HepG2 (cell line): ENCODE measurements around the gene SIRT7. TPM values are rescaled to one million over a fixed set of nuclear protein-coding genes. Genes with fewer than 3 reads are reported as not detected.

Experiments
- ATF2 ChIP-seq: sonication (generic); formaldehyde crosslinking; IDR thresholded peaks from 2 replicates; pipeline ENCODE4 v1.4.0; 2020; ENCODE audit warnings: missing genetic modification reagents
- BRF2 ChIP-seq: sonication (generic); formaldehyde crosslinking; IDR thresholded peaks from 2 replicates; pipeline ENCODE4 v1.8.1; 2022; ENCODE audit warnings: mild to moderate bottlenecking, missing genetic modification reagents
- FOXK2 ChIP-seq: fragments of 450-650 bp; IDR thresholded peaks from 2 replicates; pipeline ENCODE4 v1.6.1; 2016
- HNRNPLL ChIP-seq: fragments of 200-400 bp; formaldehyde crosslinking; IDR thresholded peaks from 2 replicates; pipeline ENCODE4 v1.6.1; 2017; ENCODE audit warnings: mild to moderate bottlenecking, low read depth, low read length; ENCODE audit not compliant: poor library complexity, severe bottlenecking
- MAFF ChIP-seq: IDR thresholded peaks from 2 replicates; pipeline ENCODE4 v1.6.1; 2011; ENCODE audit warnings: low read depth, low read length, improper control_type of control experiment
- MTERF4 ChIP-seq: sonication (generic); formaldehyde crosslinking; IDR thresholded peaks from 2 replicates; pipeline ENCODE4 v1.8.0; 2023; ENCODE audit warnings: mild to moderate bottlenecking, missing genetic modification reagents
- RBM22 ChIP-seq: fragments of 200-400 bp; formaldehyde crosslinking; optimal IDR thresholded peaks from 2 replicates; pipeline ENCODE3; 2017; ENCODE audit warnings: mild to moderate bottlenecking, low read length, moderate library complexity
- RERE ChIP-seq: IDR thresholded peaks from 2 replicates; pipeline ENCODE4 v1.6.1; 2016; ENCODE audit warnings: low read depth, missing genetic modification reagents, missing compliant biosample characterization
- SMC3 ChIP-seq: IDR thresholded peaks from 2 replicates; pipeline ENCODE4 v1.6.1; 2011; ENCODE audit warnings: low read length, improper control_type of control experiment
- ZBTB26 ChIP-seq: IDR thresholded peaks from 2 replicates; pipeline ENCODE4 v1.6.1; 2016; ENCODE audit warnings: missing compliant biosample characterization, missing genetic modification reagents, borderline replicate concordance
- ZBTB33 ChIP-seq: sonication (generic); formaldehyde crosslinking; IDR thresholded peaks from 2 replicates; pipeline ENCODE4 v1.4.0; 2020; ENCODE audit warnings: missing genetic modification reagents
- ZFP36L1 ChIP-seq: sonication (generic); formaldehyde crosslinking; IDR thresholded peaks from 2 replicates; pipeline ENCODE4 v1.8.0; 2022; ENCODE audit warnings: mild to moderate bottlenecking, missing genetic modification reagents, moderate library complexity
- ZFYVE20 ChIP-seq: sonication (generic); formaldehyde crosslinking; IDR thresholded peaks from 2 replicates; pipeline ENCODE4 v1.8.0; 2023; ENCODE audit warnings: low read depth, mild to moderate bottlenecking, moderate library complexity, missing genetic modification reagents, borderline replicate concordance
- ZNF614 ChIP-seq: IDR thresholded peaks from 2 replicates; pipeline ENCODE4 v1.6.1; 2018; ENCODE audit warnings: missing biosample characterization, missing genetic modification reagents, inconsistent platforms, borderline replicate concordance
- ZNF703 ChIP-seq: sonication (generic); formaldehyde crosslinking; IDR thresholded peaks from 2 replicates; pipeline ENCODE4 v1.5.1; 2020; ENCODE audit warnings: missing genetic modification reagents, mild to moderate bottlenecking, moderate library complexity, borderline replicate concordance
- polyA plus RNA-seq, 8 experiments: library from polyadenylated mRNA; depleted of rRNA in 3 of 8; stranded (reverse) in 7 of 8; unstranded in 1 of 8; fragments of >200 nt; fragmentation: Illumina TruSeq in 4 of 8; extraction: Trizol in 4 of 8; gene quantifications; 2 replicates each; pipeline versions ENCODE4 v1.2.1 to v1.2.3, GENCODE V29; 2011 to 2016; ENCODE audit warnings: low read depth in 4 of 8, missing spikeins in 1 of 8, mixed read lengths in 1 of 8; ENCODE audit not compliant: insufficient read depth in 1 of 8
- total RNA-seq, 5 experiments: library from RNA; depleted of rRNA; stranded (reverse); fragments of >200 nt; fragmentation: Illumina TruSeq; extraction: Trizol; gene quantifications; 2 replicates each; pipeline ENCODE4 v1.2.3, GENCODE V29; 2016; ENCODE audit warnings: low read depth in 1 of 5

Gene SIRT7
- total and polyA plus RNA-seq, 2 of the 13 experiments (the other 11 are each of a cell fraction or from before 2014, with no cell fraction given) = 8.3 to 24.8 TPM

- TF ChIP-seq MTERF4 (peak; percentile 94), ZFP36L1 (CRISPR knock-in tag) (peak; percentile 93), ZFYVE20 (peak; percentile 68; the same call in 1 of the 2 replicates), ZBTB26 (CRISPR knock-in tag) (peak; percentile 65; the same call in 1 of the 2 replicates), HNRNPLL (peak; percentile 72), MAFF (no peak), RERE (CRISPR knock-in tag) (no peak; the same call in 1 of the 2 replicates), ATF2 (CRISPR knock-in tag) (peak; percentile 69; the same call in 1 of the 2 replicates), FOXK2 (no peak), BRF2 (CRISPR knock-in tag) (no peak), ZBTB33 (peak; percentile 72), ZNF614 (CRISPR knock-in tag) (peak; percentile 41; the same call in 1 of the 2 replicates), RBM22 (peak; percentile 78), SMC3 (no peak), ZNF703 (CRISPR knock-in tag) (peak; percentile 89)
Observed at GRCh38 chr17:81871387-81872230, 46.4 kb downstream of the SIRT7 start (continued).
